Hepatocyte (in vitro differentiated cells): ENCODE data around the gene PTCD3. TPM values are rescaled to one million over a fixed set of nuclear protein-coding genes. Genes with fewer than 3 reads are reported as not detected.

ENCODE experiments used
- DNase-seq: peaks from one replicate; pipeline ENCODE4 v3.0.0-alpha.2; 2016; ENCODE audit warnings: low spot score
- H2AFZ ChIP-seq: fragments of 200-600 bp; sonication (generic); 2 replicates; pipeline ENCODE4 v1.6.0; 2016; ENCODE audit warnings: antibody characterized with exemption, mild to moderate bottlenecking
- H3K27ac ChIP-seq: fragments of 200-600 bp; sonication (generic); 2 replicates; pipeline ENCODE4 v1.5.1; 2016; ENCODE audit warnings: mild to moderate bottlenecking
- H3K27me3 ChIP-seq: fragments of 200-600 bp; sonication (generic); 2 replicates; pipeline ENCODE4 v1.6.1; 2016
- H3K36me3 ChIP-seq: fragments of 200-600 bp; sonication (generic); replicated peaks from 2 replicates; pipeline ENCODE4 v1.5.1; 2016; ENCODE audit warnings: low read depth; ENCODE audit not compliant: insufficient read depth
- H3K4me1 ChIP-seq: fragments of 200-600 bp; sonication (generic); 2 replicates; pipeline ENCODE4 v1.5.1; 2016; ENCODE audit warnings: mild to moderate bottlenecking, moderate library complexity; ENCODE audit not compliant: insufficient read depth
- H3K4me2 ChIP-seq: fragments of 200-600 bp; sonication (generic); 2 replicates; pipeline ENCODE4 v1.6.0; 2016
- H3K4me3 ChIP-seq: fragments of 200-600 bp; sonication (generic); 2 replicates; pipeline ENCODE4 v1.5.1; 2016; ENCODE audit warnings: mild to moderate bottlenecking
- H3K79me2 ChIP-seq: fragments of 200-600 bp; sonication (generic); 2 replicates; pipeline ENCODE4 v1.6.0; 2017; ENCODE audit warnings: mild to moderate bottlenecking
- H3K9me2 ChIP-seq: fragments of 200-600 bp; sonication (generic); replicated peaks from 2 replicates; pipeline ENCODE4 v1.6.0; 2017; ENCODE audit warnings: mild to moderate bottlenecking; ENCODE audit not compliant: insufficient read depth
- H3K9me3 ChIP-seq: fragments of 200-600 bp; sonication (generic); 2 replicates; pipeline ENCODE4 v1.5.1; 2016; ENCODE audit warnings: low read depth, mild to moderate bottlenecking
- H4K20me1 ChIP-seq: fragments of 200-600 bp; sonication (generic); 2 replicates; pipeline ENCODE4 v1.6.0; 2016; ENCODE audit warnings: mild to moderate bottlenecking; ENCODE audit not compliant: insufficient read depth, poor library complexity, severe bottlenecking
- EZH2 ChIP-seq: fragments of 200-600 bp; sonication (generic); IDR thresholded peaks from 2 replicates; pipeline ENCODE4 v1.6.1; 2016; ENCODE audit warnings: antibody characterized with exemption, mild to moderate bottlenecking, borderline replicate concordance
- EZH2phosphoT487 ChIP-seq: fragments of 200-600 bp; sonication (generic); IDR thresholded peaks from one replicate; pipeline ENCODE4 v1.6.1; 2018; ENCODE audit warnings: antibody characterized with exemption, mild to moderate bottlenecking, low read depth, moderate library complexity; ENCODE audit not compliant: unreplicated experiment, severe bottlenecking
- WGBS: methylation state at CpG from one replicate; pipeline ENCODE4 v1.1.6; 2016; ENCODE audit warnings: low lambda C conversion rate; ENCODE audit errors: missing lambda C conversion rate; 5-methylcytosine and 5-hydroxymethylcytosine counted together
- polyA plus RNA-seq: library from polyadenylated mRNA; unstranded; fragments of >200 nt; fragmentation: Nextera tagmentation; extraction: Ambion mirVana; gene quantifications from 2 replicates; pipeline ENCODE4 v1.2.1, GENCODE V29; 2016
- total RNA-seq: library from RNA; depleted of rRNA; stranded (reverse); fragments of >200 nt; gene quantifications from 2 replicates; pipeline ENCODE4 v1.2.3, GENCODE V29; 2014
- TF ChIP-seq, protein P1 (sequence below): fragments of 200-600 bp; sonication (generic); IDR thresholded peaks from 2 replicates; pipeline ENCODE4 v1.5.1; 2016; ENCODE audit warnings: antibody characterized with exemption, mild to moderate bottlenecking; ENCODE audit not compliant: poor library complexity

The PTCD3 gene
- total and polyA plus RNA-seq, 2 experiments from 2014 or later = 54.2 to 92.1 TPM

DNA sequence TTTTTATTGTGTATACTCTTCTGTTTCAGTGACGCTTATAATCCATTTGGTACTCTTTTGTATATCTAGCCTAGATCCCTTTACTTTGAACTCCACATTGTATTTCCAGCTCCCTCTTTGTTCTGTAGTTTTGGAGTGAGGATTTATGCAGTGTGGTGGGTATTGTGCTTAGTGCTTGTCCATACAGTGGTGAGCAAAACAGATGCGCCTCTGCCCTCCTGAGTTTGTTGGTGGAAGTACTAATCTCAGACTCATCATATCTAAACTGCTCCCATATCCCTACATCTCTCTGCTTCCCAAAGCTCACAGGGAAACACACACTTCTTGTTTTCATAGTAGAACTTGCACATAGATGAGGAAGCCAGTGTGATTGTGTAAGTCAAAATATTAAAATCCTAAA, 12.1 kb downstream of the PTCD3 start:
- DNase-seq = no peak
- peak overlapping the region; percentile 22 for H3K27ac ChIP-seq
- H3K9me2 ChIP-seq = no peaks in the 10 kb centered on the region
- H2AFZ ChIP-seq = no peak overlapping the region
- H4K20me1 ChIP-seq = no peaks in the 10 kb centered on the region
- H3K4me2 ChIP-seq = no peak overlapping the region
- H3K9me3 ChIP-seq = no peaks in the 10 kb centered on the region
- WGBS = 94% methylated on average over 2 of the region's 2 CpGs
- peaks cover 24% of the 10 kb centered on the region for H3K79me2 ChIP-seq
- TF ChIP-seq EZH2 (no peak), EZH2phosphoT487 (no peak)
- TF ChIP-seq, protein P1, sequence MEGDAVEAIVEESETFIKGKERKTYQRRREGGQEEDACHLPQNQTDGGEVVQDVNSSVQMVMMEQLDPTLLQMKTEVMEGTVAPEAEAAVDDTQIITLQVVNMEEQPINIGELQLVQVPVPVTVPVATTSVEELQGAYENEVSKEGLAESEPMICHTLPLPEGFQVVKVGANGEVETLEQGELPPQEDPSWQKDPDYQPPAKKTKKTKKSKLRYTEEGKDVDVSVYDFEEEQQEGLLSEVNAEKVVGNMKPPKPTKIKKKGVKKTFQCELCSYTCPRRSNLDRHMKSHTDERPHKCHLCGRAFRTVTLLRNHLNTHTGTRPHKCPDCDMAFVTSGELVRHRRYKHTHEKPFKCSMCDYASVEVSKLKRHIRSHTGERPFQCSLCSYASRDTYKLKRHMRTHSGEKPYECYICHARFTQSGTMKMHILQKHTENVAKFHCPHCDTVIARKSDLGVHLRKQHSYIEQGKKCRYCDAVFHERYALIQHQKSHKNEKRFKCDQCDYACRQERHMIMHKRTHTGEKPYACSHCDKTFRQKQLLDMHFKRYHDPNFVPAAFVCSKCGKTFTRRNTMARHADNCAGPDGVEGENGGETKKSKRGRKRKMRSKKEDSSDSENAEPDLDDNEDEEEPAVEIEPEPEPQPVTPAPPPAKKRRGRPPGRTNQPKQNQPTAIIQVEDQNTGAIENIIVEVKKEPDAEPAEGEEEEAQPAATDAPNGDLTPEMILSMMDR = no peak
- no peak overlapping the region for H3K4me3 ChIP-seq
- no peaks in the 10 kb centered on the region for H3K4me1 ChIP-seq
- H3K27me3 ChIP-seq = no peaks in the 10 kb centered on the region
- peaks cover 10% of the 10 kb centered on the region for H3K36me3 ChIP-seq

DNA sequence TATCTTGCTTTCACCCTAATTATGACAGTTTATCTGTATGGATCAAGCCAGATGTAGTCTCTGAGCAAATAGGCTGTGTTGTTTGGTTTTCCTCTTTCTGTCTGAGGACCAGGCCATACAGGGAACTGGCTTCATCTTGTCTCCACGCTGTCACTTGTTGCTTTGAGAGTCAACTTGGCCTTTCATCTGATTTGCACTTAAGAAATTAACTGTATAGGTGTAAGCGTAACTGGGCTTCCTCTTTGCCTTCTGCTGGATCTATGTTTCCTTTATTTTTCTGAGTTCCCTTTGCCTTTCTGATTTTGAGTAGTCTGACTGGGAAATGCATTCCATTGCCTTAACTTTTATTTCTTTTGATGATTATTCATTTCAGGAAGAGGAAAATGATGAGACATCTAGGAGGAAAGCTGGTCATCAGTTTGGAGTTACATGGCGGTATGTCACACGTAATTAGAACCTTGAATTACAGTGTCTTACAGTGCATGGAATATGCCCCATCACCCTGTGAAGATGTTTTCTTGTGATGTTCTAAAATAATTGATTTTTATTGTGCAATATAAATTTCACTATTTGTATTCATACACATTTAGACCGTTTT, 17.4 kb downstream of the PTCD3 start:
- H3K4me2 ChIP-seq = no peak overlapping the region
- WGBS = 90% methylated on average over 5 of the region's 5 CpGs
- H3K4me1 ChIP-seq = no peaks in the 10 kb centered on the region
- no peaks in the 10 kb centered on the region for H4K20me1 ChIP-seq
- H3K4me3 ChIP-seq = no peak overlapping the region
- H2AFZ ChIP-seq = no peak overlapping the region
- H3K27me3 ChIP-seq = no peaks in the 10 kb centered on the region
- no peaks in the 10 kb centered on the region for H3K9me2 ChIP-seq
- H3K27ac ChIP-seq = no peak overlapping the region
- TF ChIP-seq EZH2phosphoT487 = no peak
- TF ChIP-seq EZH2 = no peak
- TF ChIP-seq, protein P1 = no peak
- peaks cover 10% of the 10 kb centered on the region for H3K36me3 ChIP-seq
- H3K79me2 ChIP-seq = peaks cover 2% of the 10 kb centered on the region
- DNase-seq = no peak
- H3K9me3 ChIP-seq = no peaks in the 10 kb centered on the region

DNA sequence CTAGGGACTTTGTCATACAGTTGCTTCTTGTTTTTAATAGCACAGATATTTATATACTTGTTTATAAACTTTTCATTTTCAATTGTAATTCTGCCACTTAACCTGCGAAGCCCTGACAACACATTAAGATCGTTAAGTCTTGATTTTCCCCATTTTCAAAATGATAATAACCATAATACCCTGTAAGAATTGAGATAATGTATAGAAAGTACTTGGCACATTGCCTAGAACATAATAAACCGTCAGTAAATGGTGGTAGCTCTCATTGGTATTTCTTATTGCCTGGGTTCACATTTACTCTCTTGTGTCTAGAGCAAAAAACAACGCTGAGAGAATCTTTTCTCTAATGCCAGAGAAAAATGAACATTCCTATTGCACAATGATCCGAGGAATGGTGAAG, 18.6 kb downstream of the PTCD3 start:
- Histone ChIP-seq H3K9me2 (no peaks in the 10 kb centered on the region), H3K4me3 (no peak overlapping the region), H3K9me3 (no peaks in the 10 kb centered on the region), H2AFZ (no peak overlapping the region), H3K36me3 (peaks cover 12% of the 10 kb centered on the region), H3K27ac (no peak overlapping the region), H3K27me3 (no peaks in the 10 kb centered on the region), H4K20me1 (no peaks in the 10 kb centered on the region), H3K79me2 (peaks cover 2% of the 10 kb centered on the region), H3K4me1 (no peaks in the 10 kb centered on the region), H3K4me2 (no peak overlapping the region)
- WGBS = 86% methylated on average over 5 of the region's 5 CpGs
- no peak for DNase-seq
- TF ChIP-seq, protein P1 = no peak
- no peak for TF ChIP-seq EZH2phosphoT487
- no peak for TF ChIP-seq EZH2
